Cardiac fibroblast (primary cell): ENCODE results near the gene FXR2.
"Not testable (repeated sequence)": the region's sequence is repeated elsewhere in the genome, so short reads cannot be mapped to it uniquely, and the experiment has no call there.

ENCODE experiments used
- DNase-seq, 2 donors: peaks; one replicate each; pipeline versions ENCODE4 v3.0.0 to v3.0.0-alpha.2; 2010; ENCODE audit warnings: low read depth in 2 of 2
- H3K4me3 ChIP-seq, 2 donors: replicated peaks in 1 of 2; 1 replicate in 1 of 2; 2 replicates in 1 of 2; pipeline ENCODE4 v1.5.1; 2011; ENCODE audit warnings: low read depth in 2 of 2, low read length in 2 of 2, mild to moderate bottlenecking in 2 of 2, moderate library complexity in 1 of 2
- CTCF ChIP-seq: IDR thresholded peaks from one replicate; pipeline ENCODE4 v1.5.1; 2011; ENCODE audit warnings: low read depth, mild to moderate bottlenecking, low read length, inconsistent platforms

FXR2 gene

GRCh38 chr17:7651097-7651664 is 36.5 kb upstream of the FXR2 start:
- TF ChIP-seq CTCF: no peak
- no peak for DNase-seq
- H3K4me3 ChIP-seq: peak overlapping the region; percentile 32

- DNase-seq: peak; percentile 25 to 51
- peak within 1 kb of the TSS; percentile 32 for H3K4me3 ChIP-seq
- TF ChIP-seq CTCF: no peak
Observed at GRCh38 chr17:7650509-7651096, 35.9 kb upstream of the FXR2 start, which contains the start of gene ATP1B2. Gene ATP1B2, plus strand, starts transcription at chr17:7650926. Its CDS starts 593 bp downstream, at chr17:7651519.

GRCh38 chr17:7647018-7647417 is 32.3 kb upstream of the FXR2 start:
- TF ChIP-seq CTCF: no peak
- no peak for DNase-seq
- H3K4me3 ChIP-seq: no peak overlapping the region

- H3K4me3 ChIP-seq: no peak overlapping the region
- no peak for DNase-seq
- no peak for TF ChIP-seq CTCF
Observed at GRCh38 chr17:7646457-7646856, 31.8 kb upstream of the FXR2 start.

GRCh38 chr17:7644775-7645174 is 30.1 kb upstream of the FXR2 start:
- DNase-seq: no peak
- no peak overlapping the region for H3K4me3 ChIP-seq
- TF ChIP-seq CTCF: no peak

- DNase-seq, H3K4me3 ChIP-seq: not testable (repeated sequence)
Observed at GRCh38 chr17:7641635-7642034, 26.9 kb upstream of the FXR2 start.

- H3K4me3 ChIP-seq: no peak overlapping the region
- TF ChIP-seq CTCF: no peak
- no peak for DNase-seq
Observed at GRCh38 chr17:7640783-7641182, 26.1 kb upstream of the FXR2 start.
